Measurements from ENCODE around the gene STARD7. TPM values are rescaled to one million over a fixed set of nuclear protein-coding genes. Genes with fewer than 3 reads are reported as not detected.
A peak's percentile ranks its signal among the peaks of the same experiment; 100 is the strongest.

Gene STARD7
- total and polyA plus RNA-seq, 9 of the 15 experiments (the other 6 are each of a cell fraction or from before 2014, with no cell fraction given), result 90.9 to 196 (median 145) TPM

DNA sequence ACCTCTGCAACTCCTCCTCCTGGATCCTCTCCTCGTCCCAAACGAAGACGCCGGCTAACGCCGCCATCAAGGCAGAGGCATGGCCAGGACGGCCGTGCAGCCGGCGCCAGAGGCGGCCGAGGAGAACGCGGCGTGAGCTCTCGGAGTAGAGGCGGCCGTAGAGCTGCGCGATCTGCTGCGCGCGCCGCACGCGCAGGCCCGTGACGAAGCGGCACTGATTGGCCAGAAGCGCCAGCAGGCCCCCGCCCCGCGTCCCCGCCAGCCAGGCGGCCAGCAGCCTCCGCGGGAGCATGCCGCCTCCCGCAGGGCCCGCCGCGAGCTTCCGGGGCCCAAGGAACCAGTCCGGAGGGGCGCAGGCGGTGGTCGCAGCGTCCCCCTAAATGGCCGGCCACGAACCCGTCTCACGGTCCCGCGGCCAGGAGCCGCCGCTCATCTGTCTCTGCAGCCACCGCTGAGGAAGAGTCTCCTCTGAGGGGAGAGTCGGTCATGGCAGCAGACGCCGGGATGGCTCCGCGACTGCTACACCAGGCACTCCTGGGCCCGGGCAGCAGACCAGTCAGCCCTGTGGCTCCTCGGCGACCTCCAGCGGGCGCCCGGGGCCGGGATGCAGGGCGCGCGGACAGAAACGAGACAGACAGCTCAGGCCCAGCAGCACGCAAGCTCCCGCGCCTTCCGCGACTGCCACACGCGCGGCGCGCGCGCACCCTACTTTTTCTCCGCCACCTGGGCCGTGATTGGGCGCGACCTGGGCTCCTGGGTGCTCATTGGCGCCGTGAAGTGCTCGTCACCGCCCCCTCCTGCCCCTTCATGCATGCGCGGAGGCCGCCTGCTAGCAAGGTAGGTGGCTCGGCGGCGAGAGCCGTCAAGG is at the start of gene STARD7 (continued):
- TF ChIP-seq, protein P1, sequence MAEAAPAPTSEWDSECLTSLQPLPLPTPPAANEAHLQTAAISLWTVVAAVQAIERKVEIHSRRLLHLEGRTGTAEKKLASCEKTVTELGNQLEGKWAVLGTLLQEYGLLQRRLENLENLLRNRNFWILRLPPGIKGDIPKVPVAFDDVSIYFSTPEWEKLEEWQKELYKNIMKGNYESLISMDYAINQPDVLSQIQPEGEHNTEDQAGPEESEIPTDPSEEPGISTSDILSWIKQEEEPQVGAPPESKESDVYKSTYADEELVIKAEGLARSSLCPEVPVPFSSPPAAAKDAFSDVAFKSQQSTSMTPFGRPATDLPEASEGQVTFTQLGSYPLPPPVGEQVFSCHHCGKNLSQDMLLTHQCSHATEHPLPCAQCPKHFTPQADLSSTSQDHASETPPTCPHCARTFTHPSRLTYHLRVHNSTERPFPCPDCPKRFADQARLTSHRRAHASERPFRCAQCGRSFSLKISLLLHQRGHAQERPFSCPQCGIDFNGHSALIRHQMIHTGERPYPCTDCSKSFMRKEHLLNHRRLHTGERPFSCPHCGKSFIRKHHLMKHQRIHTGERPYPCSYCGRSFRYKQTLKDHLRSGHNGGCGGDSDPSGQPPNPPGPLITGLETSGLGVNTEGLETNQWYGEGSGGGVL (CRISPR knock-in tag; IDR thresholded peaks at IDR 0.05), result no peak
- TF ChIP-seq ZFP30 (CRISPR knock-in tag; IDR thresholded peaks at IDR 0.05; ENCODE audit: borderline replicate concordance) (no peak), HDAC3 (IDR thresholded peaks at IDR 0.05; ENCODE audit: borderline replicate concordance, partially characterized antibody) (no peak), ZC3H4 (CRISPR knock-in tag; IDR thresholded peaks at IDR 0.05; ENCODE audit: borderline replicate concordance) (no peak), BCL6 (CRISPR knock-in tag; IDR thresholded peaks at IDR 0.05) (no peak), IFI16 (CRISPR knock-in tag; IDR thresholded peaks at IDR 0.05) (no peak), MEIS2 (IDR thresholded peaks at IDR 0.05; ENCODE audit: partially characterized antibody) (peak; percentile 85), KLF16 (IDR thresholded peaks at IDR 0.05) (no peak), CAMTA2 (CRISPR knock-in tag; conservative IDR thresholded peaks at IDR 0.05) (no peak), RFX7 (CRISPR knock-in tag; IDR thresholded peaks at IDR 0.05) (no peak), NFIC (IDR thresholded peaks at IDR 0.05) (peak; percentile 37; the same call in 1 of the 2 replicates), ZFP1 (CRISPR knock-in tag; IDR thresholded peaks at IDR 0.05) (no peak), ZNF445 (CRISPR knock-in tag; IDR thresholded peaks at IDR 0.05; ENCODE audit: low read depth) (no peak), ZNF586 (CRISPR knock-in tag; conservative IDR thresholded peaks at IDR 0.05) (no peak), CHD2 (IDR thresholded peaks at IDR 0.05; ENCODE audit: low read depth, low read length) (peak; percentile 78), KAT7 (CRISPR knock-in tag; IDR thresholded peaks at IDR 0.05; ENCODE audit: borderline replicate concordance) (no peak), ZNF253 (CRISPR knock-in tag; conservative IDR thresholded peaks at IDR 0.05) (no peak), ZNF23 (CRISPR knock-in tag; IDR thresholded peaks at IDR 0.05) (no peak)
- TF ChIP-seq, protein P2, sequence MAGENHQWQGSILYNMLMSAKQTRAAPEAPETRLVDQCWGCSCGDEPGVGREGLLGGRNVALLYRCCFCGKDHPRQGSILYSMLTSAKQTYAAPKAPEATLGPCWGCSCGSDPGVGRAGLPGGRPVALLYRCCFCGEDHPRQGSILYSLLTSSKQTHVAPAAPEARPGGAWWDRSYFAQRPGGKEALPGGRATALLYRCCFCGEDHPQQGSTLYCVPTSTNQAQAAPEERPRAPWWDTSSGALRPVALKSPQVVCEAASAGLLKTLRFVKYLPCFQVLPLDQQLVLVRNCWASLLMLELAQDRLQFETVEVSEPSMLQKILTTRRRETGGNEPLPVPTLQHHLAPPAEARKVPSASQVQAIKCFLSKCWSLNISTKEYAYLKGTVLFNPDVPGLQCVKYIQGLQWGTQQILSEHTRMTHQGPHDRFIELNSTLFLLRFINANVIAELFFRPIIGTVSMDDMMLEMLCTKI (IDR thresholded peaks at IDR 0.05; ENCODE audit: partially characterized antibody), result no peak
- TF ChIP-seq, protein P3, sequence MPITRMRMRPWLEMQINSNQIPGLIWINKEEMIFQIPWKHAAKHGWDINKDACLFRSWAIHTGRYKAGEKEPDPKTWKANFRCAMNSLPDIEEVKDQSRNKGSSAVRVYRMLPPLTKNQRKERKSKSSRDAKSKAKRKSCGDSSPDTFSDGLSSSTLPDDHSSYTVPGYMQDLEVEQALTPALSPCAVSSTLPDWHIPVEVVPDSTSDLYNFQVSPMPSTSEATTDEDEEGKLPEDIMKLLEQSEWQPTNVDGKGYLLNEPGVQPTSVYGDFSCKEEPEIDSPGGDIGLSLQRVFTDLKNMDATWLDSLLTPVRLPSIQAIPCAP (CRISPR knock-in tag; IDR thresholded peaks at IDR 0.05; ENCODE audit: borderline replicate concordance), result no peak
- TF ChIP-seq, protein P4, sequence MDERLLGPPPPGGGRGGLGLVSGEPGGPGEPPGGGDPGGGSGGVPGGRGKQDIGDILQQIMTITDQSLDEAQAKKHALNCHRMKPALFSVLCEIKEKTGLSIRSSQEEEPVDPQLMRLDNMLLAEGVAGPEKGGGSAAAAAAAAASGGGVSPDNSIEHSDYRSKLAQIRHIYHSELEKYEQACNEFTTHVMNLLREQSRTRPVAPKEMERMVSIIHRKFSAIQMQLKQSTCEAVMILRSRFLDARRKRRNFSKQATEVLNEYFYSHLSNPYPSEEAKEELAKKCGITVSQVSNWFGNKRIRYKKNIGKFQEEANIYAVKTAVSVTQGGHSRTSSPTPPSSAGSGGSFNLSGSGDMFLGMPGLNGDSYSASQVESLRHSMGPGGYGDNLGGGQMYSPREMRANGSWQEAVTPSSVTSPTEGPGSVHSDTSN (CRISPR knock-in tag; IDR thresholded peaks at IDR 0.05; ENCODE audit: low read depth), result peak; percentile 81
- TF ChIP-seq, protein P4 (tag; conservative IDR thresholded peaks at IDR 0.05; ENCODE audit: low read depth), result peak; percentile 95

Measured in K562 (cell line).